HG02642 (cell line): ENCODE results near the gene DOCK2.
"Not testable (repeated sequence)": the region's sequence is repeated elsewhere in the genome, so short reads cannot be mapped to it uniquely, and the experiment has no call there.

Source experiments
- ATAC-seq: cut with Tn5 transposase; IDR thresholded peaks from one replicate; pipeline ENCODE4 v1.9.1; 2021; ENCODE audit warnings: mild to moderate bottlenecking; ENCODE audit not compliant: unreplicated experiment, poor library complexity

Gene DOCK2

GRCh38 chr5:169805937-169806700 lies 169.0 kb downstream of the DOCK2 start:
- peak; percentile 69 for ATAC-seq

DNA sequence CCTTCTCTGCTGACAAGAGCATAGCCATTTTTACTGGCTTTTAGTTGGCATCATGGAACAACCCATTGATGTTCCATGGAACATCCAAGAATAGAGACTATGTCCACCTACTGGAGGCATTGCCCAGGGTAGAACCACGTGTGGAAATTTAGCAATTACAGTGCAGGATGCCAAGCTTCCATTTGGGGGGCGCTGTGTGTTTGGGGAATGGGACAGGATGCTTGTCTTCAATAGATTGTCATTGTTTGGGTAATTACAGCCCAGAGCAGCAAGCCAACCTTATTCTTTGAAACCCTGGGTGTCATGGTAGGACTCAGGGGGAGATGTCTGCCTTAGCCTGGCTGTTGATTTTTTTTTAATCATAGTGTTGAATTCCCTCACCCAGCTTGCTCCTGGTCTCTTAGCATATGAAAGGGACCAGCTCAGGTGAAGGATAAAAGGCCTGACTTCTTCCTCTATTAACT lies 171.1 kb downstream of the DOCK2 start:
- ATAC-seq: no peak

DNA sequence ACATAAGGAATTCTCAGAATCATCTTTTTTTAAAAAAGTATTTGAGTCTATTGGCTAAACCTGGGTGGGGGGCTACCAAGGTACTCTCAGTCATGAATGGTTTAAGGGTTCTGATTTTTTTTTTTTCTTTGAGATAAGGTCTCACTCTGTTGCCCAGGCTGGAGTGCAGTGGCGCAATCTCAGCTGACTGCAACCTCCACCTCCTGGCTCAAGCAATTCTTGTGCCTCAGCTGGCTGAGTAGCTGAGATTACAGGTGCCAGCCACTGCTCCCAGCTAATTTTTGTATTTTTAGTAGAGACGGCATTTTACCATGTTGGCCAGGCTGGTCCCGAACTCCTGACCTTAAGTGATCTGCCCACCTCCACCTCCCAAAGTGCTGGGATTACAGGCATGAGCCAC lies 171.8 kb downstream of the DOCK2 start:
- ATAC-seq: not testable (repeated sequence)

- ATAC-seq: no peak
Measured at GRCh38 chr5:169809281-169809680, 172.2 kb downstream of the DOCK2 start.

- no peak for ATAC-seq
Measured at GRCh38 chr5:169810524-169810923, 173.4 kb downstream of the DOCK2 start.

GRCh38 chr5:169811023-169811422 lies 173.9 kb downstream of the DOCK2 start:
- no peak for ATAC-seq

DNA sequence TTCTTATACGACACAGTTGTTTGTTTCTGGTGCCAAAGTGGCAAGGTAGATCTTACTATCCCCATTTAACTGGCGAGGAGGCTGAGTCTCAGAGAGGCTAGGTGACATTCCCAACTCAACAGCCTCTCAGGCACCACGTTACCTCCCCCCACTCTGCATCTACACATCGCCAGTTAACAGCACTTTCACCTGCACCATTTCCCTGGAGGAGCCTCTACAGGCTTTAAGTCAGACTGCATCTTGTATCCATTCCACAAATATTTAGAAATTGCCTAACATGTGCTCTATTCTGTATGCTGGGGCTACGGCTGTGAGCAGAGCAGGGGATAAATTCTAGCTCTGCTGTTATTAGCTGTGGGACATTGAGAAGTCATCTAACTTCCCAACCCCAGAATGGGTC lies 174.6 kb downstream of the DOCK2 start:
- ATAC-seq: no peak

DNA sequence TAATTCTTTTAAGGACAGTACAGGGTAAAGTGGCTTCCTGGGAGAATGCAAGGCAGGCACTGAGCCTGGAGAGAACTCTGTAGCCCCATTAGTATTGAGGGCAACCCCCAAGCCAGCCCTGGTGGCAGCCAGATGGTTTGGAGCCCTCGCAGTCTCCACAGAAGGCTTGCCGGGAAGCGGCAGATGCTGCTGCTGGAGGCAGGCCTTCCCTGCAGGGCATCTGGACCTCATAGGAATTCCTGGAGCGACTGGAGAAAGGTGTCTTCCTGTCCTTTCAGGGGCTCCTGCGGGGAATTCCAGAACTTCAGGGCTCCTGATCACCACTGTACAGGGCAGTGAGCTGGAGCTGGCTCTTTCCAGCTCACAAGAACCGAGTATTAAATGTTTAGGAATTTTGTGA lies 175.7 kb downstream of the DOCK2 start:
- ATAC-seq: no peak

GRCh38 chr5:169814045-169814444 lies 177.0 kb downstream of the DOCK2 start:
- ATAC-seq: no peak

GRCh38 chr5:169814522-169814921 lies 177.4 kb downstream of the DOCK2 start:
- no peak for ATAC-seq

- no peak for ATAC-seq
Measured at GRCh38 chr5:169817031-169817430, 180.0 kb downstream of the DOCK2 start.

DNA sequence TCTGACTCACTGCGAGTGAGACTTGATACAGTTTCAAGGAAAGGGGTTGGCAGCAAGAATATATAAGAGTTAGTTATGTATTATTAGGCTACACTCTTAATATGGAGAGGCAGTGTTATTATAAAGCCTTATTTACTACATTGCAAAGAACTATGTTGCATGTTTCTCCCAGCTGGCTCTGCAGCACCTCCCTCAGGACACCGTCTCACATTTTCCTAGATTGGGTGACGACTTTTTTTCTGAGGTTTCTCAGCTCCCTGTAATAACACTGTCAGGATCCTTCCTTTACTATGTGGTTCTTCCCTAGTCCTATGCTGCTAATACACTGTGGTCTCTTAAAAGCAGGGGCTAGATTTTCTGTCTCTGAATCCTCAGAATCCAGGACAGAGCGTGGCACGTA lies 189.5 kb downstream of the DOCK2 start:
- no peak for ATAC-seq

DNA sequence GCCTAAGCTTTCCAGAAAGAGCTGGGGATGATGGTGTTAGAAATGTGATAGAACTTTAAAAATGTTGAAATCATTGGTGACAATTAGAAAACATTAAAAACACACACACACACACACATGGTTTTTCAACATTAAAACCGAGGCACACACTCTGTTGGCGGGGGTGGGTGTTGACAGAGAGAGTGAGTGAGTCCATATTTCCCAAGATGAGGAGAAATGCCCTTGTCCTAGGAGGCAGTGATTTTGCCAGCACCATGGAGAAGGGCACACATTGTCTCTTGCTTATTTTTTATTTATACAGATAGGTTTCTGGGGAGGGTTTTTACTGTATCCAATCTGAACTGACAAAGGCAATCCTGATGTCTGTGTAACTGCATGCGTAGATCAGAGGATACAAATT lies 190.7 kb downstream of the DOCK2 start:
- ATAC-seq: no peak

- ATAC-seq: peak; percentile 62
Measured at GRCh38 chr5:169828385-169828784, 191.3 kb downstream of the DOCK2 start.

GRCh38 chr5:169831331-169831730 lies 194.3 kb downstream of the DOCK2 start:
- no peak for ATAC-seq

GRCh38 chr5:169832304-169832703 lies 195.2 kb downstream of the DOCK2 start:
- no peak for ATAC-seq

DNA sequence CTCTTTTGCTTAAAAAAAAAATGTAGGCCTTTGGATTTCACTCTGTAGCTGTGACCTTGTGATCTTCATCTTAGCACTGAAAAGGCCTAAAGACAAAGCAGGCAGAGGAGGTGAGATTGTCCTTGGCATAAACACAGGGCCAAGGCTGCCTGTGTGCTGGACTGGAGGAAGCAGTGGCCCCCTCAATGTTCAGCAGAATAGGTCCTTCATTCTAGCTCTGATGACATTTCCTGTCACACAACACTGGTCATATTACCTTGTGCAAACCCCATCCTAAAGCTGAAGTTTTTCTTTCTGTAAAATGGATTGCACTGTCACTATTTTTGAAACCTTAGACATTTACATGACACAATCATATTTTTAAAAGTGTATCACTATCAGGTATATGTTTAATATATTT lies 195.8 kb downstream of the DOCK2 start:
- no peak for ATAC-seq

DNA sequence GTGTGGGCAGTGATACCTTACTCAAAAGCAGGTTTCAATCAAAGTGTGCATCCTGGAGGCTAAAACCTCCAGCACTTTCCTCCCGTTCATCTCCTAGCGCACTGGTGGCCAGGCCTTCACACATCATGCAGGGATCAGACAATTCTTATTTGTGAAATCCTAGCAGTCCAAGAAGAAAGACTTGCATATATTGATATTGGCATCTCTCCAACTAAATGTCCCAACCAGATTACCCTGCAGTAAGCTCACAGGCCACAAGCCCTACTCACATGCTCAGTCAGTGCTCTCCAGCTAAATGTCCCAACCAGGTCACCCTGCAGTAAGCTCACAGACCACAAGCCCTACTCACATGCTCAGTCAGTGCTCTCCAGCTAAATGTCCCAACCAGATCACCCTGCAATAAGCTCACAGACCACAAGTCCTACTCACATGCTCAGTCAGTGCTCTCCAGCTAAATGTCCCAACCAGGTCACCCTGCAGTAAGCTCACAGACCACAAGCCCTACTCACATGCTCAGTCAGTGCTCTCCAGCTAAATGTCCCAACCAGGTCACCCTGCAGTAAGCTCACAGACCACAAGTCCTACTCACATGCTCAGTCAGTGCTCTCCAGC lies 196.7 kb downstream of the DOCK2 start:
- not testable (repeated sequence) for ATAC-seq

DNA sequence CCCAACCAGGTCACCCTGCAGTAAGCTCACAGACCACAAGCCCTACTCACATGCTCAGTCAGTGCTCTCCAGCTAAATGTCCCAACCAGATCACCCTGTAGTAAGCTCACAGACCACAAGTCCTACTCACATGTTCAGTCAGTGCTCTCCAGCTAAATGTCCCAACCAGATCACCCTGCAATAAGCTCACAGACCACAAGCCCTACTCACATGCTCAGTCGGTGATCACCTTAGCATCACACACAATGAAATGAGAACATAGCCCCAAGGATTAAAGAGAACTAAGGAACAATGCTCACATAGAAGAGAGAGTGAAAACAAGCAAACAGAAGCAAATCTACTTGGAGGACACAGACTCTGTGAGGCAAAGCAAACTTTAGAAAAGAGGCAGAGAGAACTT lies 197.5 kb downstream of the DOCK2 start:
- not testable (repeated sequence) for ATAC-seq

DNA sequence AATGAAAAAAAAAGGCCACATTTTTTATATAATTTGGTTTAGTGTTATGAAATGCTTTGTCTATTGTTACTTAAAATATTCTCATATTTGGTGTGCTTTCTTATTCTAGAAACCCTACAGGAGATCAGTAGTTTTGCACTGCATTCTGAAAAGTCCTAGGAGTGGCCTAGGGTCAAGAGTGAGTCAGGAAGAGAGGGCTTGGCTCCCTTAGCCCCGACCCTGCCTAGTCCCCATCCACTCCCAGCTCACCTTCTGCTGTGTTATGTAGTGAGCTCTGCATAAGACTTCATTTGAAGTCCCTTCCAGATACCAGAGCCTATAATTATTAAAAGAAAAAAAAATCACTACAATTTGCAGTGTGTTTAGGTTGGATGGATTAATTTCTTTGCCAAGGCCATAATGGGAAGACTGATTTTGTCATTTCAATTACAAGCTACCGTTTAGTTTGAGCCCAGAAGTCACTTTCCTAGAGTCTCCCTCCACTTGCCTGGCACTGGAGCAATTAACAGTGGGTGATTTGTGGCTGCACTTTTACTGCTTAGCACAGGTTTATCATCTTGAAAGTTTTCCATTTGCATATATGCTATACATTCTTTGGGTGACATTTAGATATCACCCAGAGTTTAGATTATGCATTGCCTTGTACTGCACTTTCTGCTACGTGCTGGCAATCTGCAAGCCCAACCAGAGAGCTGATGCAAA lies 199.9 kb downstream of the DOCK2 start:
- no peak for ATAC-seq

GRCh38 chr5:169837686-169838085 lies 200.6 kb downstream of the DOCK2 start:
- no peak for ATAC-seq
